Calu3 (cell line): ENCODE results near the gene BCR. TPM values are rescaled to one million over a fixed set of nuclear protein-coding genes. Genes with fewer than 3 reads are reported as not detected.

Experiments
- BruUV-seq: library from RNA; stranded (reverse); fragments of 400-500 nt; replicated peaks from 2 replicates; lab custom pipeline; 2021; lab: Mats Ljungman, UMichigan
- CTCF ChIA-PET: fragments of 300-600 bp; sonication (Branson Sonifier 250); formaldehyde crosslinking; loops from one replicate; lab custom pipeline; 2022; ENCODE audit warnings: antibody characterized with exemption; lab: Charles Lee
- DNase-seq: peaks from one replicate; pipeline ENCODE4 v3.0.0; 2022
- H3K27ac Mint-ChIP-seq: one replicate; pipeline ENCODE4 v1.8.0; 2022; ENCODE audit warnings: mixed read lengths; ENCODE audit not compliant: unreplicated experiment
- H3K27me3 Mint-ChIP-seq: one replicate; pipeline ENCODE4 v1.8.0; 2022; ENCODE audit warnings: mixed read lengths; ENCODE audit not compliant: unreplicated experiment
- H3K36me3 Mint-ChIP-seq: one replicate; pipeline ENCODE4 v1.8.0; 2022; ENCODE audit warnings: mild to moderate bottlenecking, moderate library complexity, mixed read lengths; ENCODE audit not compliant: insufficient read depth, unreplicated experiment
- H3K4me1 Mint-ChIP-seq: one replicate; pipeline ENCODE4 v1.8.0; 2022; ENCODE audit warnings: mild to moderate bottlenecking, low read depth, mixed read lengths; ENCODE audit not compliant: unreplicated experiment
- H3K4me3 Mint-ChIP-seq: one replicate; pipeline ENCODE4 v1.8.0; 2022; ENCODE audit warnings: mild to moderate bottlenecking, low read depth, moderate library complexity, mixed read lengths; ENCODE audit not compliant: unreplicated experiment
- H3K9me3 Mint-ChIP-seq: one replicate; pipeline ENCODE4 v1.8.0; 2022; ENCODE audit warnings: low read depth, mixed read lengths; ENCODE audit not compliant: unreplicated experiment
- CTCF ChIP-seq: fragments of 200-600 bp; IDR thresholded peaks from one replicate; pipeline ENCODE4 v1.8.0; 2022; ENCODE audit warnings: antibody characterized with exemption; ENCODE audit not compliant: unreplicated experiment
- intact Hi-C: fragments of 100-400 bp; cut with micrococcal nuclease; formaldehyde crosslinking; loops from one replicate; pipeline ENCODE4 v1.10.0; 2022; ENCODE audit not compliant: unreplicated experiment
- total RNA-seq: library from RNA; stranded (reverse); gene quantifications from 2 replicates; pipeline ENCODE4 v1.2.3, GENCODE V29; 2022

The BCR gene
- total RNA-seq, 1 experiment from 2014 or later = 83.6 TPM

DNA sequence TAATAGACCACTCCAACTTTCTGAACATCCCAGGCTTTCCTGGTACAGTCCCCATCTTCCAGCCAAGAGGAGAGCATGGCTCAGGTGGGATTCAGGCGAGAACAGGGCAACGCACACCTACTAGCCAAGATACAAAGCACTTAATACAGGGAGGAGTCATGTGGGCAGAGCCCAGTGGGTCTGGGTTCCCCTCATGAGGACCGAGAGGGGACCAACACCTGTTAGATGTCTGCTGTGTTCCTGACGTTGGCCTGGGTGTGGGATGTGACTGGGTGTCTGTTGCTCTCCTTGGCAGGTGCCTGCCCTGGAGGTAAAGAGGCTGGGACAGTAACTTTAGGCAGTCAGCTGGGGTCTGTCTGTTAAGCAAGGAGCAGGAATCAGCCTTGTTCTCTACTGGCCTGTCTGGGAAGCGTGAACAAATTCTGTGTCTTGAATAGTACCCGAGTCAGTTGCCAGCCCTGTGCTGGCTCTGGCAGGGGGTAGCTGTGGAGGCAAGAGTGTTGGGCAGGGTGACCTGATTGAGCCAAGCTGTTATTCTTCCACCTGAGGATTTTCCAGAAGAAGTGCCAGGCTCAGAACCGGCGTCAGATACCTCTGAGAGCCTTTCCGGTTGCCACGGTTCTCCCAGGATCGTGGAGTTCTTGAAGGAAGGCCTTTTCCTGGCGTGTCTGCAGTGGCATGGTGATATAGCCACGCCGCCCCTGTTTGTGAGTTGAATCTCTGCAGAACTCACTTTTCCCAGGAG lies 56.3 kb downstream of the BCR start:
- TF ChIP-seq CTCF = no peak
- DNase-seq = no peak
- H3K4me3 Mint-ChIP-seq = no peak overlapping the region
- peaks cover 31% of the 10 kb centered on the region for H3K4me1 Mint-ChIP-seq
- CTCF ChIA-PET = no interaction called here
- no peaks in the 10 kb centered on the region for H3K27me3 Mint-ChIP-seq
- H3K9me3 Mint-ChIP-seq = no peaks in the 10 kb centered on the region
- H3K27ac Mint-ChIP-seq = no peak overlapping the region
- intact Hi-C loops = no loop called here
- BruUV-seq = no TSS peak
- H3K36me3 Mint-ChIP-seq = peaks cover 17% of the 10 kb centered on the region

- CTCF ChIA-PET = no interaction called here
- H3K4me1 Mint-ChIP-seq = peaks cover 27% of the 10 kb centered on the region
- H3K36me3 Mint-ChIP-seq = peaks cover 17% of the 10 kb centered on the region
- no peaks in the 10 kb centered on the region for H3K27me3 Mint-ChIP-seq
- no peaks in the 10 kb centered on the region for H3K9me3 Mint-ChIP-seq
- intact Hi-C loops = no loop called here
- no peak overlapping the region for H3K4me3 Mint-ChIP-seq
- DNase-seq = no peak
- no TSS peak for BruUV-seq
- no peak for TF ChIP-seq CTCF
- H3K27ac Mint-ChIP-seq = no peak overlapping the region
Measured at GRCh38 chr22:23237201-23237798, 57.0 kb downstream of the BCR start.

- H3K9me3 Mint-ChIP-seq = no peaks in the 10 kb centered on the region
- H3K4me1 Mint-ChIP-seq = peaks cover 32% of the 10 kb centered on the region
- intact Hi-C loops = no loop called here
Measured at GRCh38 chr22:23237841-23238240, 57.5 kb downstream of the BCR start.

GRCh38 chr22:23238707-23239106 lies 58.4 kb downstream of the BCR start:
- no peak overlapping the region for H3K4me3 Mint-ChIP-seq
- H3K27me3 Mint-ChIP-seq = no peaks in the 10 kb centered on the region
- DNase-seq = no peak
- BruUV-seq = no TSS peak
- H3K36me3 Mint-ChIP-seq = peaks cover 18% of the 10 kb centered on the region
- CTCF ChIA-PET = interaction anchor here (0.5 kb wide), 1 partner anchor 410 kb away, joined by 3 read pairs; no protein-coding TSS in a partner anchor
- H3K9me3 Mint-ChIP-seq = no peaks in the 10 kb centered on the region
- TF ChIP-seq CTCF = no peak
- intact Hi-C loops = no loop called here
- H3K4me1 Mint-ChIP-seq = peaks cover 29% of the 10 kb centered on the region
- no peak overlapping the region for H3K27ac Mint-ChIP-seq

More at GRCh38 chr22:23237841-23238240, 57.5 kb downstream of the BCR start:
- Mint-ChIP-seq H3K4me3 (no peak overlapping the region), H3K27ac (no peak overlapping the region), H3K27me3 (no peaks in the 10 kb centered on the region), H3K36me3 (peaks cover 17% of the 10 kb centered on the region)
- CTCF ChIA-PET = no interaction called here
- BruUV-seq = no TSS peak
- DNase-seq = no peak
- TF ChIP-seq CTCF = no peak
